HG02763 (cell line): ENCODE results near the gene SNX17.
"Not testable (repeated sequence)": the region's sequence is repeated elsewhere in the genome, so short reads cannot be mapped to it uniquely, and the experiment has no call there.

ENCODE experiments used
- ATAC-seq: cut with Tn5 transposase; IDR thresholded peaks from one replicate; pipeline ENCODE4 v1.9.1; 2021; ENCODE audit warnings: mild to moderate bottlenecking, moderate library complexity; ENCODE audit not compliant: unreplicated experiment

The SNX17 gene

GRCh38 chr2:27370026-27370815 lies at the start of gene SNX17, which contains the start of gene EIF2B4:
Gene SNX17 (plus strand): TSS chr2:27370616. CDS start chr2:27370744, 128 bp downstream.
Gene EIF2B4 (minus strand): TSS chr2:27370338. CDS start chr2:27370314, 24 bp downstream.
- ATAC-seq = peak; percentile 80

- ATAC-seq = no peak
These were observed 49.4 kb upstream of the SNX17 start for GRCh38 chr2:27320958-27321543.

GRCh38 chr2:27322301-27322765 lies 48.1 kb upstream of the SNX17 start:
- ATAC-seq = no peak

GRCh38 chr2:27322766-27323595 lies 47.4 kb upstream of the SNX17 start, which contains the start of gene MPV17:
Gene MPV17 (minus strand): TSS chr2:27323097. CDS start chr2:27322517, 580 bp downstream.
- ATAC-seq = peak; percentile 81

- no peak for ATAC-seq
These were observed 46.7 kb upstream of the SNX17 start for GRCh38 chr2:27323596-27324285.

- ATAC-seq = no peak
These were observed 45.7 kb upstream of the SNX17 start for GRCh38 chr2:27324720-27325119.

GRCh38 chr2:27335311-27335710 lies 35.1 kb upstream of the SNX17 start:
- ATAC-seq = no peak

- no peak for ATAC-seq
These were observed 34.2 kb upstream of the SNX17 start for GRCh38 chr2:27336173-27336572.

GRCh38 chr2:27347641-27348040 lies 22.8 kb upstream of the SNX17 start:
- ATAC-seq = no peak

GRCh38 chr2:27350106-27350693 lies 20.2 kb upstream of the SNX17 start:
- ATAC-seq = no peak

- ATAC-seq = no peak
These were observed 18.4 kb upstream of the SNX17 start for GRCh38 chr2:27351802-27352598.

GRCh38 chr2:27353386-27353761 lies 17.0 kb upstream of the SNX17 start:
- not testable (repeated sequence) for ATAC-seq

GRCh38 chr2:27353762-27354596 lies 16.4 kb upstream of the SNX17 start:
- ATAC-seq = no peak

- ATAC-seq = no peak
These were observed 15.9 kb upstream of the SNX17 start for GRCh38 chr2:27354597-27354927.

- peak; percentile 15 for ATAC-seq
These were observed 14.4 kb upstream of the SNX17 start for GRCh38 chr2:27356056-27356381.

- peak; percentile 83 for ATAC-seq
These were observed 13.8 kb upstream of the SNX17 start, which contains the start of gene GTF3C2 for GRCh38 chr2:27356382-27357181. Gene GTF3C2 (minus strand): TSS chr2:27356764. CDS start chr2:27343554, 13,210 bp downstream.

- no peak for ATAC-seq
These were observed 7.6 kb upstream of the SNX17 start for GRCh38 chr2:27362678-27363420.
